ENCODE results near the gene LGR4. TPM values are rescaled to one million over a fixed set of nuclear protein-coding genes. Genes with fewer than 3 reads are reported as not detected.

Gene LGR4
- total RNA-seq, 1 donor from 2014 or later: 13.0 TPM

- H3K27me3 ChIP-seq (ENCODE audit: low read depth): no peaks in the 10 kb centered on the region
- H3K9me3 ChIP-seq (replicated peaks): no peaks in the 10 kb centered on the region
- intact Hi-C loops (cut with micrococcal nuclease): no loop called here
- no peak overlapping the region for H3K27ac ChIP-seq (replicated peaks)
- no peaks in the 10 kb centered on the region for H3K36me3 ChIP-seq
- peak overlapping the region; percentile 89 for H3K4me3 ChIP-seq
- H3K4me1 ChIP-seq: peaks cover 29% of the 10 kb centered on the region
- no peak for DNase-seq
- TF ChIP-seq CTCF (IDR thresholded peaks at IDR 0.05; ENCODE audit: borderline replicate concordance): no peak
These were observed 110.8 kb downstream of the LGR4 start for GRCh38 chr11:27361649-27362431.

DNA sequence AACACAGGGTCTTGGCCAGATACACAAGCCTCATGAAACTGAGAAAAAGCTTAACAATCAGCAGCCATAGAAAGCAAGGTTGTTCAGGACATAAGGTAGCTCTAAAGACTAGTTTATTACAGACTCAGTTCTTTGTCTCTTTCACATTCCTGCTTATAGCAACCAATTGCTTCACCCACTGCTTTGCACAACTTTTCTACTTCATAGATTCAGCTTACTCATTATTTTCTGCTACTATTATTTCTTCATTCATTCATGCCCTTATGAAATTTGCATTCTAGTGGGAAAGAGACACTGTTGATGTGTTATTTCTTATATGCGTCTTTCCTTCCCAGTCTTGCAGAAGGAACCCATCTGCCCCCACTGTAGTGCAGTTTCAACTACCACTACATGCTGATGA lies 114.3 kb downstream of the LGR4 start:
- Histone ChIP-seq H3K27me3 (ENCODE audit: low read depth) (no peaks in the 10 kb centered on the region), H3K36me3 (no peaks in the 10 kb centered on the region), H3K4me3 (no peak overlapping the region), H3K9me3 (replicated peaks) (no peaks in the 10 kb centered on the region), H3K27ac (replicated peaks) (no peak overlapping the region), H3K4me1 (peaks cover 23% of the 10 kb centered on the region)
- DNase-seq: no peak
- TF ChIP-seq CTCF (IDR thresholded peaks at IDR 0.05; ENCODE audit: borderline replicate concordance): no peak
- intact Hi-C loops (cut with micrococcal nuclease): no loop called here

- no peak for TF ChIP-seq CTCF (IDR thresholded peaks at IDR 0.05; ENCODE audit: borderline replicate concordance)
- Histone ChIP-seq H3K27ac (replicated peaks) (no peak overlapping the region), H3K9me3 (replicated peaks) (no peaks in the 10 kb centered on the region), H3K4me3 (no peak overlapping the region), H3K4me1 (peaks cover 12% of the 10 kb centered on the region), H3K27me3 (ENCODE audit: low read depth) (no peaks in the 10 kb centered on the region), H3K36me3 (no peaks in the 10 kb centered on the region)
- no peak for DNase-seq
- intact Hi-C loops (cut with micrococcal nuclease): no loop called here
These were observed 115.3 kb downstream of the LGR4 start for GRCh38 chr11:27357250-27357649.

- Histone ChIP-seq H3K27me3 (ENCODE audit: low read depth) (no peaks in the 10 kb centered on the region), H3K9me3 (replicated peaks) (no peaks in the 10 kb centered on the region), H3K4me3 (no peak overlapping the region), H3K4me1 (peaks cover 7% of the 10 kb centered on the region), H3K36me3 (no peaks in the 10 kb centered on the region), H3K27ac (replicated peaks) (no peak overlapping the region)
- intact Hi-C loops (cut with micrococcal nuclease): no loop called here
- TF ChIP-seq CTCF (IDR thresholded peaks at IDR 0.05; ENCODE audit: borderline replicate concordance): no peak
- DNase-seq: no peak
These were observed 115.9 kb downstream of the LGR4 start for GRCh38 chr11:27356624-27357222.

- intact Hi-C loops (cut with micrococcal nuclease): no loop called here
These were observed 117.0 kb downstream of the LGR4 start for GRCh38 chr11:27355575-27356104.

More at GRCh38 chr11:27355575-27356104, 117.0 kb downstream of the LGR4 start:
- Histone ChIP-seq H3K9me3 (replicated peaks) (no peaks in the 10 kb centered on the region), H3K36me3 (no peaks in the 10 kb centered on the region), H3K27me3 (ENCODE audit: low read depth) (no peaks in the 10 kb centered on the region), H3K4me3 (no peak overlapping the region), H3K4me1 (peaks cover 5% of the 10 kb centered on the region), H3K27ac (replicated peaks) (no peak overlapping the region)
- no peak for TF ChIP-seq CTCF (IDR thresholded peaks at IDR 0.05; ENCODE audit: borderline replicate concordance)
- DNase-seq: no peak
